Measurements from ENCODE around the gene AIRE. TPM values are rescaled to one million over a fixed set of nuclear protein-coding genes. Genes with fewer than 3 reads are reported as not detected.
"Not testable (repeated sequence)": the region's sequence is repeated elsewhere in the genome, so short reads cannot be mapped to it uniquely, and the experiment has no call there.

Gene AIRE
- total RNA-seq, 3 donors from 2014 or later = not detected

DNA sequence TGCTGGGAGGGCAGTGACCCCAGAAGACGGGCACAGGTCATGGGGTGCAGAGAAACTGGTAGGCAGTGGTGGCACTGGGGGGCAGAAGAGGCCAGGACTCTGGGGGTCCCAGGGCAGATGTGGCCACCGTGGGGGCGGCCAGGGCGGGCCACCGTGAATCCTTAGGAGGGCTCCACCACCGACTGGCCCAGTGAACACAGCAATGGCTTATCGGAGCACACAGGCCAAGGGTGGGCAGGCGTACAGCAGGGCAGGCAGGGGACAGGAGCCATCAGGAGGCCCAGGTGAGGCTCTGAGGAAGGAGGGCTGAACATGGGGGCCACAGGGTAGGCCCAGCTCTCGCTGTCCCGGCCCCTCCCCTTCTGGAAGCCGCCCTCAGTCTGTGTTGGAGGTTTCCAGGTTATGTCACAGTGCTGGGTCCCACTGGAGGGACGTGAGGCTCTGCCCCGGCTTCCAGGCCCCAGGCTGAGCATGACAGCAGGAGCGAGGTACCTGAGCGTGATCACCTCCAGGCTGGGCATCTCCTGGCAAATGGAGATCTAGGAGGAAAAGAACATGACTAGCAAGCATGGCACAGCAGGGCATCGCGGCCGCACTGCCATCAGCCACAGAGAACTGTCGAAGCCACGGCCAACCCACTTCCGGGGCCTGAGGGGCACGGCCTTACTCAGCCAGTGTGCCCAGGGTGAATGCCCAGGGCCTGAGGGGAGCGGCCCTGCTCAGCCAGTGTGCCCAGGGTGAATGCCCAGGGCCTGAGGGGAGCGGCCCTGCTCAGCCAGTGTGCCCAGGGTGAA, 49.8 kb downstream of the AIRE start:
- Histone ChIP-seq H3K27ac (no peak overlapping the region), H3K4me3 (no peak overlapping the region), H3K36me3 (no peaks in the 10 kb centered on the region), H3K4me1 (peaks cover 0 to 7% of the 10 kb centered on the region in 2 donors), H3K9me3 (no peaks in the 10 kb centered on the region), H3K27me3 (no peaks in the 10 kb centered on the region)
- intact Hi-C loops (cut with DNase I; ENCODE audit: low total_unique reads) = no loop called here
- no peak for DNase-seq (ENCODE audit: low spot score in 2 of 2)
- TF ChIP-seq POLR2A (IDR thresholded peaks at IDR 0.05) (no peak), POLR2AphosphoS5 (IDR thresholded peaks at IDR 0.05) (no peak)
- TF ChIP-seq, protein P1, sequence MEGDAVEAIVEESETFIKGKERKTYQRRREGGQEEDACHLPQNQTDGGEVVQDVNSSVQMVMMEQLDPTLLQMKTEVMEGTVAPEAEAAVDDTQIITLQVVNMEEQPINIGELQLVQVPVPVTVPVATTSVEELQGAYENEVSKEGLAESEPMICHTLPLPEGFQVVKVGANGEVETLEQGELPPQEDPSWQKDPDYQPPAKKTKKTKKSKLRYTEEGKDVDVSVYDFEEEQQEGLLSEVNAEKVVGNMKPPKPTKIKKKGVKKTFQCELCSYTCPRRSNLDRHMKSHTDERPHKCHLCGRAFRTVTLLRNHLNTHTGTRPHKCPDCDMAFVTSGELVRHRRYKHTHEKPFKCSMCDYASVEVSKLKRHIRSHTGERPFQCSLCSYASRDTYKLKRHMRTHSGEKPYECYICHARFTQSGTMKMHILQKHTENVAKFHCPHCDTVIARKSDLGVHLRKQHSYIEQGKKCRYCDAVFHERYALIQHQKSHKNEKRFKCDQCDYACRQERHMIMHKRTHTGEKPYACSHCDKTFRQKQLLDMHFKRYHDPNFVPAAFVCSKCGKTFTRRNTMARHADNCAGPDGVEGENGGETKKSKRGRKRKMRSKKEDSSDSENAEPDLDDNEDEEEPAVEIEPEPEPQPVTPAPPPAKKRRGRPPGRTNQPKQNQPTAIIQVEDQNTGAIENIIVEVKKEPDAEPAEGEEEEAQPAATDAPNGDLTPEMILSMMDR (IDR thresholded peaks at IDR 0.05) = no peak

DNA sequence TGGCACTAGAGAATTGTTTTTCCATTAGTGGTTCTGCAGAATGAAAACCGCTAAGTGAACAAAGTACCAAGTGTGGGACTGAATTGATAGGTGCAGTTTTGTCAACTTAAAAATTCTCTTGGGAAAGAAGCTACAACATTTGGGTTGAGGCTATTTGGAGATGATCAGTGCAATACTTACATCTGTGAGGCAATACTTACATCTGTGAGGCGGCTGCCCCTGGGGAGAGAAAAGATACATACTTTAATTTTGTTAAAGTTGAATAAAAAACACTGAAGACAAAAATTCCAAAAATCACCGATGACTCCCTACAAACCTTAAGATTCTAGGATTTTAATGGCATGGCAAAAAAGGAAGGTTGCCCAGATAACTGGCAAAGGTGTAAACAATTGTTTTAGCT, 51.8 kb downstream of the AIRE start:
- H3K27me3 ChIP-seq = no peaks in the 10 kb centered on the region
- TF ChIP-seq, protein P1 (IDR thresholded peaks at IDR 0.05) = no peak
- TF ChIP-seq POLR2AphosphoS5 (IDR thresholded peaks at IDR 0.05) = no peak
- TF ChIP-seq POLR2A (IDR thresholded peaks at IDR 0.05) = no peak
- H3K36me3 ChIP-seq = no peaks in the 10 kb centered on the region
- H3K27ac ChIP-seq = peak overlapping the region; percentile 99
- no peak for DNase-seq (ENCODE audit: low spot score in 2 of 2)
- peaks cover 0 to 7% of the 10 kb centered on the region in 2 donors for H3K4me1 ChIP-seq
- peak overlapping the region in 1 of 3 donors; percentile 71 for H3K4me3 ChIP-seq
- no peaks in the 10 kb centered on the region for H3K9me3 ChIP-seq
- intact Hi-C loops (cut with DNase I; ENCODE audit: low total_unique reads) = no loop called here

DNA sequence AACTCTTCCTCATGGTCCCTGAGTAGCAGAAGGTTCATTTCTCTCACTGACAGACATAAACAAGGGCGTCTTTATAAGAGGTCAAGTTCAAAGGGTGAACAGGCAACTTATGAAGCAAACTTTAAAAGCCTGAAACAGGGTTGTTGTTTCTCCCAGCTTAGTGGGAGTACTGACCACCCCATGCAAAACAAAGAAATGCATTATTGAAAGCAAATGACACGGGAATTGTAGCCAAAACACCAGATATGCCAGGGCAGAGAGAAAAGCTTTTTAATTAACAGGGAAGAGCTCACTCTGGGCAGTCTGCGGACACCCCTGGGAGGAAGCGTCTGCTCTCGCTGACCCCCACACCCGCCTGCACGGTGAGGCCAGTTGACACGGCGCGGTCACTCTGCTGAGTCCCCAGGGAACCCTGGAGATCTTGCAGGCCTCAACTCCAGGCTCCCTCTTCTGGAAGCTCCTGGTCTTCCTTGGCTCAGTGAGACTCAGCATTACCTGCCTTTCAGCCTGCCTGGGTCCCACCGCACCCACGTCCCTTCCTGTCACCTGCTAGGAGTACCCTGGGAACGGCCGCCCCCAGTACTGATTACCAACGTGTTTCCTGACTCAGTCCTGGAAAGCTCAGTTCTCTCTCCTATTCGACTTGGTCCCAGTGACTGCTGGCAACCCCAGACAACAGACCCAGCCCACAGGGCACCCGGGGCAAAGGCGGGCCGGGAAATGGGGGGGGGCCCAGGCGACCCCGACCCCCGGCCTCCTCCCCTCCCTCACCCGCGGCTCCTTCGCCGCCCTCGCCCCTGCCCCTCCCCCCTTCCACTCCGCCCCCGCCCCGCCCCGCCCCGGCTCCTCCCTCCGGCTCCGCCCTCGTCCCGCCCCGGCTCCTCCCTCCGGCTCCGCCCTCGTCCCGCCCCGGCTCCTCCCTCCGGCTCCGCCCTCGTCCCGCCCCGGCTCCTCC, 52.5 kb downstream of the AIRE start:
- H3K4me1 ChIP-seq = peaks cover 0 to 7% of the 10 kb centered on the region in 2 donors
- no peaks in the 10 kb centered on the region for H3K36me3 ChIP-seq
- DNase-seq (ENCODE audit: low spot score in 2 of 2) = peak in 1 of 2 donors; percentile 78
- H3K27ac ChIP-seq = peak overlapping the region; percentile 99
- TF ChIP-seq, protein P1 (IDR thresholded peaks at IDR 0.05) = peak in 2 of 3 donors; percentile 34 to 50
- TF ChIP-seq POLR2AphosphoS5 (IDR thresholded peaks at IDR 0.05) (peak in 2 of 3 donors; percentile 17 to 38), POLR2A (IDR thresholded peaks at IDR 0.05) (no peak)
- intact Hi-C loops (cut with DNase I; ENCODE audit: low total_unique reads) = no loop called here
- no peaks in the 10 kb centered on the region for H3K27me3 ChIP-seq
- H3K4me3 ChIP-seq = peak overlapping the region; percentile 44 to 89 (median 71)
- H3K9me3 ChIP-seq = no peaks in the 10 kb centered on the region

DNA sequence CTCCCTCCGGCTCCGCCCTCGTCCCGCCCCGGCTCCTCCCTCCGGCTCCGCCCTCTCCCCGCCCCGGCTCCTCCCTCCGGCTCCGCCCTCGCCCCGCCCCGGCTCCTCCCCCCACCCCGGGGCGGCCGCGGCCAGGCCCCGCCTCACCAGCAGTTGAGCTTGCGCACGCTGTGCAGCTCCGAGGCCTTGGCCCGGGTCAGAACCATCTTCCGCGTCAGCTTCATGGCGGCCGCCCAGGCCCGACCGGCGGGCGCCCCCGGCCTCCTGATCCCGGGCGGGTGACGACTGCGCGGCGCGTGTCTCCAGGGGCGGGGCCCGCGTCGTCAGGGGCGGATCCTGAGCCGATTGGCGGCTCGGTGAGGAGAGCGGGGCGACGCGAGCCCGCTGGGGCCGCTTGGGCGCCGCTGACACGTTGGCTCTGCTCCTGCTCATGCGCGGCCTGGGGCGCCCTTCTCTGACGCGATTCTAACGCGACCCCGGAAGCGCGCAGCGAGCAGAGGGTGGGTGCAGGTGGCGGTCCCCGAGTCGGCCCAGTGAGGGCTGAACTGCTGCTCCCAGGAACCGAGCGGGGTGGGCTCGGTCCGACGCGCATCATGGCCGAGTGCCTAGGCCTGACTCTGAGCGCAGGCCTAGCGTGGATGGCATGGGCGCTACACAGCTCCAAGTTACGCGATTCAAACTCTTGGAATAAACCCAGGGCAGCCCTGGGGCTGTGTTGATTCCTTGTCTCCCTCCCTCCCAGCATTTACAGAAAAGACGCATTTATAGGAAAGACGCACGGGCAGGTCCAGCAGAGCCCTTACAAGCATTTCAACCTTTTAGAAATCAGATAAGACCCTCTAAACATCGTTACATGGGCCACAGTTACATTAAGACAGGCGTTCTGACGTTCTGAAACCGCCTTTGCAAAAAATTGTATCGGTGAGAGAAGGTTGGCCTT, 53.6 kb downstream of the AIRE start, which contains the start of gene CFAP410:
Gene CFAP410, minus strand, starts transcription at position 420 of the 940 bp plus-strand sequence. Its CDS starts 196 bp downstream, at position 224.
- Histone ChIP-seq H3K4me3 (peak within 1 kb of the TSS; percentile 81 to 89 (median 86)), H3K27ac (peak within 1 kb of the TSS; percentile 99), H3K9me3 (no peaks in the 10 kb centered on the region), H3K27me3 (no peaks in the 10 kb centered on the region), H3K36me3 (no peaks in the 10 kb centered on the region), H3K4me1 (peaks cover 0 to 7% of the 10 kb centered on the region in 2 donors)
- intact Hi-C loops (cut with DNase I; ENCODE audit: low total_unique reads) = no loop called here
- TF ChIP-seq POLR2AphosphoS5 (IDR thresholded peaks at IDR 0.05) = peak; percentile 99
- peak; percentile 96 for TF ChIP-seq POLR2A (IDR thresholded peaks at IDR 0.05)
- TF ChIP-seq, protein P1 (IDR thresholded peaks at IDR 0.05) = peak in 1 of 3 donors; percentile 17
- DNase-seq (ENCODE audit: low spot score in 2 of 2) = peak; percentile 91 to 93

DNA sequence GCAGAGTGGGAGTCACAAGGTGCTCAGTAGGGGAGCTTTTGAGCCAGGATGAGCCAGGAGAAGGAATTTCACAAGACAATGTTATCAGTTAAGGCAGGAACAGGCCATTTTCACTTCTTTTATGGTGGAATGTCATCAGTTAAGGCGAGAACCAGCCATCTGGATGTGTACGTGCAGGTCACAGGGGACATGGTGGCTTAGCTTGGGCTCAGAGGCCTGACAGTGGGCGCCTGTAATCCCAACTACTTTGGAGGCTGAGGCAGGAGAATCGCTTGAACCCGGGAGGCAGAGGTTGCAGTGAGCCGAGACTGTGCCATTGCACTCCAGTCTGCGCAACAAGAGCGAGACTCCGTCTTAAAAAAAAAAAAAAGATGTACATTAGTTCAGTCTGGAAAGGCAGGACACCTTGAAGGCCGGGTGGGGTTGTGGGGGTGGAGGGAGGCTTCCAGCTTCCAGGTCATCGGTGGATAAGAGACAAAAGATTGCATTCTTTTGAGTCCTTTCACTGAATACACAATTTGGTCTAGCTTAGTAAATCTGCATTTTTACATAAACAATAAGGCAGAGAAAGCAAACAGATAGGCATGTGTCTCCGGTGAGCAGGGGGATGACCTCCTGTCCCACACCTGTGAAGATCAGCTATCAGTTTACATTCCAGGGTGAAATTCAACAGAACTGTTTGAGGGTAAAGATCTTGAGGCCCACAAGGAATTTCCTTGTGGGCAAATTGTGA, 56.2 kb downstream of the AIRE start:
- H3K4me1 ChIP-seq; H3K4me3 ChIP-seq; DNase-seq (ENCODE audit: low spot score in 2 of 2); H3K36me3 ChIP-seq; H3K27ac ChIP-seq; H3K9me3 ChIP-seq; H3K27me3 ChIP-seq: not testable (repeated sequence)
- intact Hi-C loops (cut with DNase I; ENCODE audit: low total_unique reads) = loop anchor here (5.0 kb wide), 1 partner anchor 1550 kb away; no protein-coding TSS in a partner anchor

DNA sequence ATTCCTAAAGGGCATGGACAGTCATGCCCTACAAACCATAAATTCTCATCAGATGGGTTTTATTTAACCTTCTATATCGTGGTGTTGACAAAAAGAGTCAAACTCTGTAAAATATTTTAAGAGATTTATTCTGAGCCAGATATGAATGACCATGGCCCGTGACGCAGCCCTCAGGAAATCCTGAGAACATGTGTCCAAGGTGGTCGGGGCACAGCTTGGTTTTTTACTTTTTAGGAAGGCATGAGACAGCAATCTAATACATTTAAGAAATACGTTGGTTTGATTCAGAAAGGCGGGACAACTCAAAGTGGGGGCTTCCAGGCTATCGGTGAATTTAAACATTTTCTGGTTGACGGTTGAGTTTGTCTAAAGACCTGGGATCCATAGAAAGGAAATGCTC, 57.3 kb downstream of the AIRE start:
- not testable (repeated sequence) for H3K4me1 ChIP-seq, H3K27ac ChIP-seq

More for the DNA sequence above, 57.3 kb downstream of the AIRE start:
- H3K9me3 ChIP-seq; DNase-seq (ENCODE audit: low spot score in 2 of 2); H3K36me3 ChIP-seq; H3K27me3 ChIP-seq; H3K4me3 ChIP-seq: not testable (repeated sequence)
- intact Hi-C loops (cut with DNase I; ENCODE audit: low total_unique reads) = loop anchor here (5.0 kb wide), 1 partner anchor 1549 kb away; no protein-coding TSS in a partner anchor
